Ishikawa (cell line): ENCODE measurements around the gene C15orf39.

Experiments
- CEBPB ChIP-seq: IDR thresholded peaks from 2 replicates; pipeline ENCODE4 v1.6.1; 2012
- CREB1 ChIP-seq: IDR thresholded peaks from 2 replicates; pipeline ENCODE4 v1.6.1; 2012; ENCODE audit warnings: low read depth
- EGR1 ChIP-seq: IDR thresholded peaks from 2 replicates; pipeline ENCODE4 v1.6.1; 2012
- EP300 ChIP-seq: IDR thresholded peaks from 2 replicates; pipeline ENCODE4 v1.6.1; 2012; ENCODE audit warnings: borderline replicate concordance
- FOXM1 ChIP-seq: IDR thresholded peaks from 2 replicates; pipeline ENCODE4 v1.6.1; 2012; ENCODE audit warnings: low read depth, borderline replicate concordance
- NFIC ChIP-seq: IDR thresholded peaks from 2 replicates; pipeline ENCODE4 v1.6.1; 2012
- RAD21 ChIP-seq: IDR thresholded peaks from 2 replicates; pipeline ENCODE4 v1.6.1; 2012; ENCODE audit warnings: low read depth
- TAF1 ChIP-seq: IDR thresholded peaks from 2 replicates; pipeline ENCODE4 v1.6.1; 2012; ENCODE audit warnings: low read depth, mild to moderate bottlenecking
- TCF12 ChIP-seq: IDR thresholded peaks from 2 replicates; pipeline ENCODE4 v1.6.1; 2012; ENCODE audit warnings: low read depth
- TEAD4 ChIP-seq: IDR thresholded peaks from 2 replicates; pipeline ENCODE4 v1.6.1; 2012
- YY1 ChIP-seq: IDR thresholded peaks from 2 replicates; pipeline ENCODE4 v1.6.1; 2012; ENCODE audit warnings: low read depth
- ZBTB7A ChIP-seq: IDR thresholded peaks from 2 replicates; pipeline ENCODE4 v1.6.1; 2012; ENCODE audit warnings: low read depth
- TF ChIP-seq, protein P1 (sequence below): IDR thresholded peaks from 2 replicates; pipeline ENCODE4 v1.6.1; 2012
- TF ChIP-seq, protein P2 (sequence below): IDR thresholded peaks from 2 replicates; pipeline ENCODE4 v1.6.1; 2012; ENCODE audit warnings: low read depth, mild to moderate bottlenecking
- TF ChIP-seq, protein P3 (sequence below): IDR thresholded peaks from 2 replicates; pipeline ENCODE4 v1.6.1; 2012

C15orf39 gene

DNA sequence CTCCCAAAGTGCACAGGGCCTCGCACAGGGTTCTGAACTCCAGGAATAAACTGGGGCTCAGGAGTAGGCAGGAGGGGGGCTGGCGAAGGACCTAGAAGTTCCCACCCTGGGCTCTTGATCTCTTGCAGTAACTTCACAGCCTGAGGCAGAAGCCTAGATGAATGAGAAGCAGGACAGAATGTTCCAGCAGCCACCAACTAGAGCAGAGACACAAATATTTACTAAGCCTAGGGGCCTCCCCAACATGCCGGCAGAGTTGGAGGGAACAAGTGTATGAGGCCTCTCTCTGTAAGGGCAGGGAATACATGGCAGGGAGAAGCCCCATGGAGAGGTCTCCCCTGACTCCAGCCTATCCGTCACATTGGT, 25.3 kb upstream of the C15orf39 start:
- TF ChIP-seq, protein P1, sequence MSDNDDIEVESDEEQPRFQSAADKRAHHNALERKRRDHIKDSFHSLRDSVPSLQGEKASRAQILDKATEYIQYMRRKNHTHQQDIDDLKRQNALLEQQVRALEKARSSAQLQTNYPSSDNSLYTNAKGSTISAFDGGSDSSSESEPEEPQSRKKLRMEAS = no peak

DNA sequence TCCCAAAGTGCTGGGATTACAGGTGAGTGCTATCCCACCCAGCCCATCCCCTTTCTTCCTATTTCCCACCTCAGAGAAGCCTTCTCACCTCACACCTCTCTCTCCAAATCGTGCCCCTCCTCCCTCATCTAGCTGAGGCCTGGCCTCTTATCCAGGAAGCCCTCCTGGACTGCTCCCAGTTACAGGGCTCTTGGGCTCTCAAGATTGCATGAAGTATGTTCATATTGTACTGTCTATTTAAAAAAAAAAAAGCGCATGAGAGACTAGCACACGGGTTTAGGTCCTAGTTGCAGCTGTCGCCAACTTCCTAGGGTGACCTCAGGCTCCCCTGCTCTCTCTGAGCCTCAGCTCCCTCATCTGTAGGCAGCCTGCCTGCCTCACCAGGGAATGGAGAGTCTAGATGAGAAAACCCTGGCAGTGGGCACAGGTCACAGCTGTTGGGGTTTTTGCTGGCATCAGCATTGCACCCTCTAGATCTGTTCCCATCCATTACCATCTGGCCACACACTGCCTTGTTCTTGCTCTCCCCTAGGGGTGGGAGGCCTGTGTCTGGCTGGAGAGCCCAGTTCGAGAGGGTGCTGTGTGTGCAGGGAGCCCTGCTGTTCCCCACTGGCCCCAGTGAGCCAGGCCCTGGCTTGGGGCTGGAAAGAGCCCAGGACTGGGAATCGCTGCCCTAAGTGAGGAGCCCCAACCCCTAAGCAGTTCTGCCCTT, 24.2 kb upstream of the C15orf39 start:
- TF ChIP-seq FOXM1 (no peak), TAF1 (no peak), CREB1 (no peak), CEBPB (no peak), ZBTB7A (no peak), NFIC (no peak), TCF12 (no peak), EP300 (no peak)
- TF ChIP-seq, protein P2, sequence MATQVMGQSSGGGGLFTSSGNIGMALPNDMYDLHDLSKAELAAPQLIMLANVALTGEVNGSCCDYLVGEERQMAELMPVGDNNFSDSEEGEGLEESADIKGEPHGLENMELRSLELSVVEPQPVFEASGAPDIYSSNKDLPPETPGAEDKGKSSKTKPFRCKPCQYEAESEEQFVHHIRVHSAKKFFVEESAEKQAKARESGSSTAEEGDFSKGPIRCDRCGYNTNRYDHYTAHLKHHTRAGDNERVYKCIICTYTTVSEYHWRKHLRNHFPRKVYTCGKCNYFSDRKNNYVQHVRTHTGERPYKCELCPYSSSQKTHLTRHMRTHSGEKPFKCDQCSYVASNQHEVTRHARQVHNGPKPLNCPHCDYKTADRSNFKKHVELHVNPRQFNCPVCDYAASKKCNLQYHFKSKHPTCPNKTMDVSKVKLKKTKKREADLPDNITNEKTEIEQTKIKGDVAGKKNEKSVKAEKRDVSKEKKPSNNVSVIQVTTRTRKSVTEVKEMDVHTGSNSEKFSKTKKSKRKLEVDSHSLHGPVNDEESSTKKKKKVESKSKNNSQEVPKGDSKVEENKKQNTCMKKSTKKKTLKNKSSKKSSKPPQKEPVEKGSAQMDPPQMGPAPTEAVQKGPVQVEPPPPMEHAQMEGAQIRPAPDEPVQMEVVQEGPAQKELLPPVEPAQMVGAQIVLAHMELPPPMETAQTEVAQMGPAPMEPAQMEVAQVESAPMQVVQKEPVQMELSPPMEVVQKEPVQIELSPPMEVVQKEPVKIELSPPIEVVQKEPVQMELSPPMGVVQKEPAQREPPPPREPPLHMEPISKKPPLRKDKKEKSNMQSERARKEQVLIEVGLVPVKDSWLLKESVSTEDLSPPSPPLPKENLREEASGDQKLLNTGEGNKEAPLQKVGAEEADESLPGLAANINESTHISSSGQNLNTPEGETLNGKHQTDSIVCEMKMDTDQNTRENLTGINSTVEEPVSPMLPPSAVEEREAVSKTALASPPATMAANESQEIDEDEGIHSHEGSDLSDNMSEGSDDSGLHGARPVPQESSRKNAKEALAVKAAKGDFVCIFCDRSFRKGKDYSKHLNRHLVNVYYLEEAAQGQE = no peak

DNA sequence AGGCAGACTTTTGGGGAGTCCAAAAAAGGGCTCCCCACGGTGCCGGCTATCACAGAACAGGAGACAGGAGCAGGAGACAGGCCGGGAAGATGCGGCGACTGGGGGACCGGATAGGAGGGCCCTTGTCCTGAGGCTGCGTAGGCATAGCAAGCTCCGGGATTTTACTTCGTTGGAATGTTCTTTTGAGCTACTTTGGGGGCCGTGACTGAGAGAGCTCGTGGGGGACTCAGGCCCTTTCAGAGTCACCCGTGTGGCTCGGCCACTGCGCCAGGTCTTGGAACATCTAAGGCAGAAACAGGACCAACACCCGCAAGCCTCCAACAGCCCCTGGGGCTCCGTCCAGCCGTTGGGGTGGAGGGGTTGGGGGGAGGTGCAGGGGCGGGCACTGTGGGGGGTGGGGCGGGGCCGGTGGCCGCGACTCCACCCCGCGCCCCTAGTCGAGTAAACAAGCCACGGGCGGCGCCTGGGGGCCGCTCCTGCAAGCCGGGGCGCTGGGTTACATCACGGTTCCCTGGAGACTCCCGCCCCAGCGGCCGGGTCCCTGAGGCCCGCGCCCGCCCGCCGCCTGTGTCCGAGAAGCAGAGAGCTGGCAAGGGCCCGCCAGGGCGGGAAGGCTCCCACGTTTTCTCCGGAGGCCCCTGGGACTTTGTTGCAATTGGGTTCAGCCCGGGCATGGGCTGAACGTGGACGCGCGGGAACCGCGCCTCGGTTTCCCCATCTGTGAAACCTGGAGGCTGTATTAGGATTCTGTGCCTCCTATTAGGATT, 23.3 kb upstream of the C15orf39 start:
- TF ChIP-seq FOXM1 = no peak
- TF ChIP-seq, protein P1 = no peak
- no peak for TF ChIP-seq CEBPB
- TF ChIP-seq EGR1 = no peak
- no peak for TF ChIP-seq TCF12
- TF ChIP-seq, protein P3, sequence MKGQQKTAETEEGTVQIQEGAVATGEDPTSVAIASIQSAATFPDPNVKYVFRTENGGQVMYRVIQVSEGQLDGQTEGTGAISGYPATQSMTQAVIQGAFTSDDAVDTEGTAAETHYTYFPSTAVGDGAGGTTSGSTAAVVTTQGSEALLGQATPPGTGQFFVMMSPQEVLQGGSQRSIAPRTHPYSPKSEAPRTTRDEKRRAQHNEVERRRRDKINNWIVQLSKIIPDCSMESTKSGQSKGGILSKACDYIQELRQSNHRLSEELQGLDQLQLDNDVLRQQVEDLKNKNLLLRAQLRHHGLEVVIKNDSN = no peak
- TF ChIP-seq, protein P2 = no peak
- no peak for TF ChIP-seq RAD21
- TF ChIP-seq CREB1 = no peak
- no peak for TF ChIP-seq TEAD4
- no peak for TF ChIP-seq EP300
- no peak for TF ChIP-seq YY1

DNA sequence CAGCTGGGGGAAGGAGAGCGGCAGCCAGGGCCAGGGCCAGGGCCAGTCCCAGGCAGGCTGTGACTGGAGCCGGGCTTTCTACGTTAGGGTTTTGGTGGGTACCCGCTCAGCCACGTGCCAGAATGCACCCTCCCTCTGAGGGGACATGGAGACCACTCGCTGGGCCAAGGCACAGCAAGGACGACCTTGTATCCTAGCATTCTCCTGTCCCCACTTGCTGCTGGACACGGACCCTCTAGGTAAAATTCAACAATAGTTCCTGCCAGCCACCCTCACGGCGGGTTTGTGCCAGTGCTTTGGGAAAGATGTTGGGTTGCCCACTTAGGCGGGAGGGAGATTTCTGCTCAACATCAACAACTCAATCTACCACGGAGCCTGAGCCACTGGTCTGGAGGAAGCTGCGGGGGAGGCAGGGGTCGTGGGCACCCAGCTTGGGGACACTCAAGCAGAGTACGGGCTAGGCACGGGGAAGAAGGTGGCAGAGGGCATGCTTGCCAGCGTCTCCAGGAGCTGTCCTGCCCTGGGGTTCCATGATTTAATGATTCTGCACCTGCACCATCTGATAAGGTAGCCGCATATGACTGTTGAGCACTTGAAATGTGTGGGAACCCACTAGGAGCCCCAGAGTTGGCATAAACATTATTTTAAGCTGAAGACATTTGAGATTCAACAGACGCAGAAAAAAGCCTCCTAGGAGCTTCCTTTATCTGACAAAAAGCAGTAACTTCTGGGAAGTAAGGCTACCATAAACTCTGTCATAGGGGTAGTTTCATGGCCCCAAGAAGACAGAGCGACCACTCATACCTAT, 22.5 kb upstream of the C15orf39 start:
- no peak for TF ChIP-seq TAF1
- TF ChIP-seq ZBTB7A = no peak
- TF ChIP-seq NFIC = no peak
- no peak for TF ChIP-seq CREB1
- no peak for TF ChIP-seq EGR1
- TF ChIP-seq YY1 = no peak
- TF ChIP-seq, protein P3 = no peak
- TF ChIP-seq RAD21 = no peak
- TF ChIP-seq CEBPB = no peak
- no peak for TF ChIP-seq TEAD4
- TF ChIP-seq, protein P1 = no peak

DNA sequence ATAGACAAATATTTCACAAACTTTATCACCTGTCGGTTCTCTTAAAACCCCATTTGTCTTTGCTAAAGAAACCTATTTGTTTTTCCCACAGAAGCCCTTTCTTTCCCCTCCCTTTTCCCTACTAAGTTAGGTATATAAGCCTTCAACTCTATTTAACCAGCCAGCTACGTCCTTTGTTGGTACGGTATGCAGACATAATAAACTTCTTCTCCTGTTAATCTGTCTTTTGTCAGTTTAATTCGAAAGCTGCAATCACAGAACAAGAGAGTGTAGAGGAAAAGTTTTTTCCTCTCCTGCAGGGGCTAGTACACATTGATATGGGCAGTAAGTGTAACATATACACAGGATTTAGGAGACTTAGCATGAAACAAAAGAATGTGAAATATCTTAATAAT, 21.9 kb upstream of the C15orf39 start:
- TF ChIP-seq TAF1 (no peak), TEAD4 (no peak), CEBPB (no peak), ZBTB7A (no peak), CREB1 (no peak), RAD21 (no peak), YY1 (no peak), FOXM1 (no peak), NFIC (no peak), TCF12 (no peak), EGR1 (no peak), EP300 (no peak)
- TF ChIP-seq, protein P2 = no peak
- TF ChIP-seq, protein P1 = no peak
- TF ChIP-seq, protein P3 = no peak
